DMS53 (cell line): ENCODE results near the gene ZBTB33.

ENCODE experiments used
- DNase-seq: peaks from one replicate; lab custom pipeline; 2025; lab: John Stamatoyannopoulos, UW

Gene ZBTB33

DNA sequence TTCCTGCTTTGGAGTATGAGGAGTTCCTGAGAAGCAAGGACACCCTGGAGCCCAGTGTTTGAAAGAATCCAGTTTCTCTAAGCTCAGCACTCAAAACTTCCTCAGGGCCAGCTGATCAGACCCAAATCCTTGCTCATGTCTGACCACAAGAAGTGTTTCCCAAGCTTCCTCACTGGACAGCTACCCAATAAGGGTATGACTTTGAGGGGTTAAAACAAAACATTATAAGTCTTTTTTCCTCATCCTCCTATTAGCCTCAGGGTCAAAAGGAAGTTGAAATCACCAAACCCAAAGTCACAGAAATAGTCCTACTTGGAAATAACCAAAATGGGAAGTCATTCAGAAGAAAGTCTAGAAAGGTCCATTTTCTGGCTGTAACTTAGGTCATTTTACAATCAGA lies 13.7 kb downstream of the ZBTB33 start:
- DNase-seq, result no peak

DNA sequence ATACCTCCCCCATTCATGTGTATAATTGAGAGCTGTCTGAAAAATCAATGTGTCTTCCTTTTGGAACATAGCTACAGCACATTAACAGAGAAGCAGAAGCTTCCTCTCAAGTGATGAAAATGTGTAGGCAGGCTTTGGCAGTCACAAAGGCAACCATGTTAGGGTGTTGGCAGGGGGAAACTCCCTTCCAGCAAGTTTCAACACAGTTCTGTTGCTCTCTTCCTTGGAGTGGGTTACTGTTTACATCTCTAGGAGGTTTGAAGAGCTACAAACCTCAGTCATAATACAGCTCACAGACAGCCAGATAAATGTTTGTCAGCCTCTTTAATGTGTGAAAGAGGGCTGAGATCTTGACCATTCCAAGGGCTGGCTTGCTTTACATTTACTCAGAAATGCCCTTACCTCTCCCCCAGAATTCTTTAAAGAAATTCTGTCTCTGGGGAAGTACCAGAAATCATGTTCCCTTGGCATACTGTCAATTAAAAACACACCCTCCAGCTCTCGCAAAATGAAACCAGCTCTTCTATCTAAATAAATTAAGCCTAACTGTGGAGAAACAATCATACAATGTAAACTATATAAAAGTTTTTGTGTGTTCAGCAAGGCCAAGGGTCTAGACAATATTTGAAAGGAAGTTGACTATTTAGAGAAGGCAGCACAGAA lies 18.9 kb downstream of the ZBTB33 start:
- DNase-seq, result no peak

DNA sequence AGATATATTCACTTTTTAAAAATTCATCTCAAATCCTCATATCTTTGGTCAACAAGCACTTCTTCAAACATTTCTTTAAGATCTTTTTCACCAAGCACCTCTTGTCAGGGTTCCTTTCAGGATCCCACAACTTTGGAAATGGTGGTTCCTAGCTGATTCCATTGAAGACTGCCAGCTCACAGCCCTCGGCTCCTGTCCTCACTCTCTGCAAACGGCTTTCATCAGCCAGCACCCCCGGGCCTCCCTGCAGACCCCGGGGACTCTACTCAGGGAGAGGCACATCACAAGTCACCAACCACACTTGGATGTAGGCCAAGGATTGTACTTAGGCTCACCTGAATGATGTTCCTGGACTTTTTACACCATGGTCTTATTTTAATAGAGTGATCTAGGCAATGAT lies 20.0 kb downstream of the ZBTB33 start:
- DNase-seq, result no peak

DNA sequence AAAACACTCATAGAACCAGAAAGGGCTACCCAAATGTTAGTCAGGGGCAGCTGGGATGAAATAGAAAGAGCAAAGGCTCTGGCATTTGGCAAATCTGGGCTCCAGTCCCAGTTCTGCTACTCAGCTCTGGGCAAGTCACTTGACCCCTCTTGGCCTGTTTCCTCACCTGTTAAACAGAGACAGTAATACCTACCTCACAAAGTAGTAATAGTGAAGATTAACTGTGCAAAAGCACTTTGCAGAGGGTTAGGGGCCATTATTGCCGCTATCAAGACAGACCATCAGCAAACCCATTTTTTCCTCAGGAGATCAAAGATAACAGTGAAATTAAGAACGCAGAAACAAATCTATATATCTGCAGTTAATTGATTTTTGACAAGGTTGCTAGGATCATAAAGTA lies 20.6 kb downstream of the ZBTB33 start:
- no peak for DNase-seq

DNA sequence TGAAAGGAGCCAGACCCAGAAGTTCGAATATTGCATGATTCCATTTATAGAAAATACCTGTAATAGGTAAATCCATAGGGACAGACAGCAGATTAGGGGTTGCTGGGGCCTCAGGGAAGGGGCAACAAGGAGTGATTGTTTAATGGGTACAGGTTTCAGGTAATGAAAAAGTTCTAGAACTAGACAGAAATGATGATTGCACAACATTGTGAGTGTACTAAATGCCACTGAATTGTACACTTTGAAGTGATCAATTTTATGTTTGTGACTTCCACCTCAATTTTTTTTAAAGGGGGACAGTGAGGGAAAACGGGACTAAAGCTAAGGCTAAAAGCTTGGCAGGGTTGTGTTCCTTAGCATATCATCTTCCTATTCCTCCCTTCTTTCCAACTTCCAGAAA lies 23.5 kb downstream of the ZBTB33 start:
- no peak for DNase-seq

DNA sequence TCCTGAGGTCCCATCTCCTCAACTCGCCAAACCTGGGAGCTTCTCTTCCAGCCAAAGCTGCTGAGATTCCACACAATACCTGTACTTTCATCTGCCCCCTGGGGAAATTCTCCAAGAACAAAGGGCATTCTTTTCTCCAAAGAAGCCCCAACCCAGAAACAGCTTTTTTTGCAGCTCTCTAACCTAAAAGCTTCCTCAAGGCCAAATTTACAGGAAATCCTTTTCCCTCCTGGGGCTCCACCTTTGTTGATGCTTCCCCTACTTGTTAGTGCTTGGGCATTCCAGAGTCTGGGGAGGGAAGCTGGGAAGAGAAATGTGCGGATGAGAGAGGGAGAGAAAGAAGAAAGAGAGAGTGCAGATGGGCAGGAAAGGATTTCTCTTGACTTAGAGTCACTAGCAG lies 24.3 kb downstream of the ZBTB33 start:
- DNase-seq, result no peak

DNA sequence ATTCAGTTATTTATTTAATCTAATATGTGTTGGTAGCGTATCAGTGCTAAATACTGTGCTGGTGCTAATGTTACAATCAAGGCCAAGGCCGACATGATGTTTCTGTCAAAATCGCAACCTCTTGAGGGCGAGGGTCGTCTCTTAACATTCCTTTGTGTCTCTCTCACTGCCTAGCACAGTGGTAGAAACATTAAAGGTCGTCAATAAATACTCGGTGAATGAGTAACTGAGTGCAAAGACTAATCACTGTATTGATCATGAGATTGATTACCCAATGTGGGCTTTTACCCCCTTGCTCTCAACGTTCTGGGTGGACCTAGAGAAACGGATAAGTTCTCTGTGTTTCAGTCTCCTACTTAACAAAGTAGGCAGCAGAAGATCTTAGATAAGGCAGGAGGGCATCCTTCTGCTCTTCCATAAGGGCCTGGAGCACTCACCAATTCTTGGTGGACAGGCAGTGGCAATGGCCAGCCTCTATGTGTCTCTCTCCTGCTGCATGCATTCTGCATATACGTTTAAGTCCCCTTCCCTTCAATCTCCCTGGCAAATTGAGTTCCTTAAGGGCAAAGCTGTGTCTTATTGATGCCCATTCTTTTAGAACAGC lies 30.5 kb downstream of the ZBTB33 start:
- no peak for DNase-seq

DNA sequence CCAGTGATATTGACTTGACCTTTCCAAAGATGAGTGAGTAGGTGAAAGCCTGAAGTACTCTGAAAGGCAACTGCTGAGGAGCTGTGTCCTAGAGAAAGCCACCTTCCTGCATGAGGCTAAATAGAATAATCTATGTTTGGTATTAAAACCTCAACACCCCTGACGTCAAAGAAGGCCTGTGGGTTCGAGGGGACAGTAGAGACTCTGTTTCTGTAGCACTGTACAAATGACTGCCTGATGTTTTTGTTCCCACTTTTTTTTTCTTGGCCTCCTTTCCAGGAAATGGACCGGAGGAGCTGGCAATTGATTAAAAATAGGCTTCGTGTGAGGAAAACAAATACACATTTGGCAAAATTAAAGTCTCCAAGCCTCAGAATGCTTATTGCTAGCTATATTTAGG lies 31.1 kb downstream of the ZBTB33 start:
- DNase-seq, result no peak

DNA sequence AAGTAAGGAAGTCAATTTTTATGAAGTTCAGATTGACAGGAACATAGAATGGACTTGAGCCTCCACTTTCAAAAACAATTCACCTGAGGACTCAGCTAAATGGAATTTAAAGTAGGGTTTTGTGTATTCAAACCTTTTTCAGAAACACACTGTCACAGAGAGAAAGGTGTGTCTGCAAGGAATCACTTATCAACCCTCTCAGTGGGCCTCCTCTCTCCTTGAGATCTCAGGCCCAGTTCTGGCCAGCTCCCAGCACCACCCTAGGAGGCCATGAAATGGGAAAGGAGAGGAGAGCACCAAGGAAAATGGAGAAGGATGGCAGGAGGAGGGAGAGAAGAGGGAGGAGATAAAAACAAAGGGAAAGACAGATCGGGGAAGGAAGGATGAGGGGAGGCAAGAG lies 32.1 kb downstream of the ZBTB33 start:
- DNase-seq, result no peak

DNA sequence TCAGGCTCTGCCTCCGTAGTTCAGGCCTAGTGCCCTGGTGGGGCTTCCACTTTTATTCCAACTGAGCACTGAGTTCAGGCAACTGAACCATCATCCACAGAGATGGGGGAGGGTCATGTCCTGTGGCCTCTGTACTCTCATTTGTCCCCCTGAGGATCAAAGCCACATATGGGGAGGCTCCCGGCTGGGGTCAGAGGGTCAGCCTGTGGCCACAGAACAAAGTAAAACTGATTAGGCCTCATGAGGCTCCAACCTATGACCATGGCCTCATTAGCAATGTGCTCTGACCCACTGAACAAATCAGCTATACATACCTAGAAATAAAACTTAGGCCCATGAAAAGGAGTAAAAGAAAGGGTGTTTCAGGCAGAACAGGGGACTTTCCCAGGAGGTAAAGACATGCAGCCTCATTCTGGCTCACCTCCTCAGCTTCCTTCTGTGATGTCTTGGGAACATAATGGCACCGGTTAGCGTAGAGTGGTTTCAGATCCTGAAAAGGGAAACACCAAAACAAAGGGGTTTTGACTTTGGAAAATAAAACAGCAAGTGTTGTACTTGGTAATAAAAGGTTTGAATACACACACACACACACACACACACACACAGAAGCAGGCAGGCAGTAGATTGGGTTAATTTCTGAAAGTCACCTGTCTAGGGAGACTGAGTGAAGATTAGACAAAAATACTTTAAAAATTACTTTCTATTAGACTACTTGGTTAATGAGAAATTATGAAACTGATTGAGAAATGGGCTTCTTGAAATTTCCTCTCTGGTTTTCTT lies 36.3 kb downstream of the ZBTB33 start:
- no peak for DNase-seq

DNA sequence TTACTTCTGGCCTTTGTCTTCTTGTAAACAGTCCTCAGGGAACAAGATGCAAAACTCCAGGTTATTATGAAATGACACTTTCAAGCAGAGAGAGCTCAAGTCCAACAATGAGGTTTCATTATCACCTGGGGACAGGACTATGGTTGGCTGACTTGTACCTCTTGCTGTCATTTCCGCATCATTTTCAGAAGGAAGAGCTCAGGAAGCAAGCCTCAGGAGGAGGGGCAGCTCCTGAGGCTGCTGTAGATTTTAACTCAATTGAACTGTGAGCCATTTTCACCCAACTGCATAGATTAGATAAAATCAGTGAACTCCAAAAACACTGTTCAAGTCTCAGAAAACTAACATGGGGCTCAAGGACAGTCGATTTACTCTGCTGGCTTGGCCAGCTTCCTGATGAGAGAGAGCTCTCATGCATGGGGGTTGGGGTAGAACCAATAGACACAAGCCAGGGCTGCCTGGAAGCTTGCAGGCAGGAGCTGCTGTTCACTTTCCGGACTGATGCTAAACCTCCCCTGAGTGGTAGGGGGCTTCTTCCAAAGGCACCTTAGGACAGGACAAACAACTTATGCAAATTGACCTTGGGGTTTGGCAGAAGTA lies 37.0 kb downstream of the ZBTB33 start:
- DNase-seq, result no peak

DNA sequence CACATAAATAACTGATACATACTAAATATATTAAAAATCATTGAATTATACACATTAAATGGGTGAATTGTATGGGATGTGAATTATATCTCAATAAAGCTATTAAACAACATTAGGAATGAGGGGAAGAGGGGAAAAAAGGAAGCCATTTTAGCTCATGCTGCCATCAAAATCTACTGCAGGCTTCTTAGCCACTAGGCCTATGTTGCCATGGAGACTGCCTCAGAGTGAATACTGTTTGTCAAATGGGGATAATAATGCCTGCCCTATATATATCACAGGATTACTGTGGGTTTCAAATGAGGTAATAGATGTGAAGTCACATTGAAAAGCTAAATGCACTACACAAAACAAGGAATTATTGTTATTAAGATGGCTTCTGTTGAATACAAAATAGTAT lies 39.5 kb downstream of the ZBTB33 start:
- DNase-seq, result peak; percentile 14

DNA sequence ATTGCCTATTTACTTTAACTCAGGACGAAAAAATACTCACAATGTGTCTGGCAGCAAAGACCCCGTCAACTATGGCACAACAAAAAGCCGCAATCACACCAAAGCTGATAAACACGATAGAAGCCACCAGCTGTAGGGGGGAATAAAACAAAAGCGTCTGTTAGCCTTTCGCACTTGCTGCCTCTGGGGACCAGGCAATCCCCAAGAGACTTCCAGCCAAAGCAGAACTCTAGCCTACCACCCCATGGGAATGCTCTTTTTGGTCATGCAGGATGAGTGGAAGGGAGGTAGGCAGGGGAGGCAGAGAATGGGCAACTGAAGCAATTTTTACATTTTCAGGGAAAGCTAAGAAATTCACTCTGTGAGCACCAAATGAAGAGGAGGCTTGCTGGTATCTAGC lies 40.6 kb downstream of the ZBTB33 start:
- no peak for DNase-seq

DNA sequence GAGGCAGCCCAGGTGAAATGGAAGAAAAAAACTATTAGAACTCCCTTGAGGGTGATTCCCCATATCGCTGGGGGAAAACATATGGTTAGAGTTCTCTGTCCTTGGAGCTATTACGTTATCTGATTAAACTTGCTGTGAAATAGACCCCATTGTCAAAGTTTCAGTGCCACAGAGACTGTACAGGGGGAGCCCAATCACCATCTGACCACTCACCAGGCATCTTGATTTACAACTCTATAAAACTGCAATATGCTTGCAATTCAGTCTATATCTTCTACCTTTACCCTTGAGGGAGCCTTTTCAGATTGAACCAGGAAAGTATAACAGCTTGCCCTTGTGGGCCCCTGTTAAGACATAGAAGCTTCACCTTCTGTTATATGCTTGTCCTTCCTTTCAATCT lies 42.4 kb downstream of the ZBTB33 start:
- no peak for DNase-seq

DNA sequence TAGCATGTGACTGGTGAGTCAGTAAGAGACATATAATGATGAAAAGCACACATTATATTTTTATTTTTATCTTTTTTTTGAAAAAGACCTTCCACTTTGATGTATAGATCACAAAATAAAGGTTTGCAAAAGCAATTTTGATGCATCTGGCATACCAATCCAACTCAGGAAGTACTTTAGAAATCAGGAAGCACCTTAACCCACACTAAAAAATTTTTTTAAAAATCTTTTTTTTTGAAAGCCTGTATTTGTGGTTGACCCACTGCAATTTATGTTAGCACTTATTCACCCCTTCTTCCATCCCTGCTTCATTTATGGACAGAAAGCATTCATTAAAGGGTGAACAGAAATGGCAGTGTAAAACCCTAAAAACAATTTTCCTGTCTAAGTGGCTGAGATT lies 44.0 kb downstream of the ZBTB33 start:
- DNase-seq, result no peak

DNA sequence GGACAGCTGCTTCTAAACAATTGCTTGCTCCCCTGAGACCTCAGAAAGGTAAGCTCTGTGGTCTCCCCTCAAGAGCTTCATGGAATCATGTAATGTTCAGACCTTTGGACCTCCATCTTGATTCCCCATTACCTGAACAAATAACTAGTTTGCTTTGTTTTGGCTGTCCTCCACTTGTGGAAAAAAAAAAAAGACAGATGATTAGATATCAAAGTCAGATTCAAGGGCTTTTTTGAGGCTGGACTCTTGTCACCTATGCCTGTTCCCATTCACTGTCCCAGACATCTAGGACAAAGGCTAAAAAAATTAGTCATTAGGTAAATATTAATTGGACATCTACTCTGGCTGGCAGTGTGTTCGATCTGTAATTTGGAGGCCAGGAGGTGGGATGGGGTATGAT lies 47.3 kb downstream of the ZBTB33 start:
- no peak for DNase-seq

DNA sequence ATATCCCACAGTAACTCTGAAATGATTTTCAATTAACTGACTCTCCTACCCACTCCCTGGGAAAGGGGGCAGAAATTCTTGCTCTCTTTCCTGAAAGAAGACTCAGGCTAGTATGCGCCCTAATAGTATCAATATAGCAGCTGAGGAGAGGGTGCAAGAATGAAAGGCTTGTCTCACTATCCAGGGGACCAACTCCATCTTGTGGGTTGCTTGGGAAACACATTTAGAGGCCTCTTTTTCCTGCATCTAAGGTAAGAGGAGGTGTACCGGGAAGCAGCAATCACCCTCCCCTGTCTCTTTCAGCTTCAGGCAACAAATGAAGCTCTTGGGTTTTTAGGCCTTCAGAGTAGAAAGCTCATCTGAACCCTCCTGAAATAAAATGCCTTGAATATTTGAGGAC lies 49.3 kb downstream of the ZBTB33 start:
- DNase-seq, result peak; percentile 36

DNA sequence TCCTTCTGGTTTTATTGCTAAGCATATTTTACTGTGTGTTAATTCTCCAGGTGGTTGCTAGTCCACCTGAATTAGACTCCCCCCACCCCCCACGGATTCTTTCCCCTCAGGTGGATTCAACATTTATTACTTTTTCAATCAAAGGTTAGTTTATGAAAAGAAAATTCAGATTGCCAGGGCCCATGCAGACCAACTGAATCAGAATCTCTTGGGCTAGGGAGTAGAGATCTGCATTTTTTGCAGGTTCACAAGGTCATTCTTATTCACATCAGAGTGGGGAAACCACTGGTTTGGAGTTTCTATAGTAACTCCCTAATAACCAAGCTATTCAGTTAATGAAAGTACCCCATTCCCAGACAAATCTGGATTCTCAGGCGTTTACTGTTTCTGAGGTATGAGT lies 50.9 kb downstream of the ZBTB33 start:
- DNase-seq, result no peak

DNA sequence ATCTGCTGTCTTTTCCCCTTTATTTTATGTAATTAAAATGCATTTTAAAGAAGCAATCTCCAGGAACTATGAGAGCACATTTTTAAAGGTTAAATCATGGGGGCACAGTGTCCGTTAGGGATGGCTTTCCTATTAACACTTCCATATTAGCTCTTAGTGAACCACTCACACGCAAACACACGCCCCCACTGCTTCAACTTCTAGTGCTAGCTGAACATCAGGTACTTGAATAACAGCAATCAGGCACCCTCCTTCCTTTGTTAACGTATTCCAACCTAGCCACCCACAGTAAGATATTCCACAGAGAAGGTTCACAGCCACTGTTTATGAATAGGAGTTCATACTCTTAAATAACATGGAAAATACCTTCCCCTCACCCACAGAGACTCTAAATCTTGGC lies 51.3 kb downstream of the ZBTB33 start:
- DNase-seq, result no peak

DNA sequence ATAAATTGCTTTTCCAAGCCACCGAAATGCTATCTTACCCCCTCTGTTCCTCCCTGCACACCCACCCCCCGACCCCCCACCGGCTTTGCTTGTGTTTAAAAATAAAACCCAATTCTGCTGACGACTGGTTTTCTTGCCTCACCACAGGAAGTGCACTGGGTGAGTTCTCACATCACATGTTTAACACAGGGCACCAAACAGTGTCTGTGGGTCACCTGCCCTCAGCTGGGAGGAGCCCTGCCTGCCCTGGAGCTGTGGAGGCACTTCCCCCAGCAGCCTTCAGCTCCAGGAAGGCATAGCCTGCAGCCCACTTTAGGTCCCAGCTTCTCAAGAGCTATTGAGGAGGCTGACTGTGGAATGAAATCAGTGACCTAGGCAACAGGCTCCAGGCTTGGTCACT lies 51.8 kb downstream of the ZBTB33 start:
- DNase-seq, result peak; percentile 49

DNA sequence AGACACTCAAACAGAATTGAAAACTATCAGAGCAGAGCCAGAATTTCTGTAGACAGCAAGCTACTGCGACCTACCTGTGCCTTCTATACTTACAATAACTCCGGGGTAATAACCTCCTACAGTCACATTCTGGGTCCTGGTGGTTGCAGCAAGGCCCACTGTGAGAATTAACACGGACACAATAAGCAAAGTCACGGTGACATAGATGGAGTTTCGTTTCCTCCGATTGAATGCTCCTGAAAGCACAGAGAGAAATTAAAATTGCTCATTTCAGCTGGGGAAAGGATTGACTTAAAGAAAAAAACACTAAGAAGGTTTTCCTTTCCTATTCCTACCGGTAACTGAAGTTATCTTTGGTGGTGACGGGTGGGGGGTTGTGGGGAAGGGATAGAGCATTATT lies 53.6 kb downstream of the ZBTB33 start:
- no peak for DNase-seq

DNA sequence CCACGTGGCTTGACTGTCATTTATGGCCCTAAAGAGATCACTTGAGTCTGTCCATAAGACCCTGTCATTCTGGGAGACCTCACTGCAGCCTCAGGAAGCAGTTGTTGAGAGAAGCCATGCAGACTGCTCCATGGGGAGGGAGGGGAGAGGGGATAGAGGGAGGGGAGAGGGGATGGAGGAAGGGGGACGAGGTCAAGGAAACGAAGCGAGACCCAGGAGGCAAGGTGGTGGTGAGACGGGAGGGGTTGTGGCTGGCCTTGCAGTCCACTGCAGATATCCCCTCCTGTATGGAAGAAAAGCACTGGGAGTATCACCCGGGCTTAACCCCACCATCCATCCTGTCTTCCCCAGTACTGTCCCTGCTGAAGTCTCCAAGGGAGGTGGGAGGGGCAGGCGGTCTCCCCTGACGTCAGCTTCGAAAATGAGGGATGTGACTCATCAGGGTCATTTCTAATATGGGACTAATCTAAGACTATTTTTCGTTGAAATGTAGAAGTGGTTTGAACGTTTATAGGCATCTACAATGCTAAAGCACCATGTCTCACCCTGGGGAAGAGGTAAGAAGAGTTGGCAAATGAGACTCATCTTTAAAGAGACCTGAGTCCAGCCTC lies 55.0 kb downstream of the ZBTB33 start:
- peak; percentile 45 for DNase-seq

DNA sequence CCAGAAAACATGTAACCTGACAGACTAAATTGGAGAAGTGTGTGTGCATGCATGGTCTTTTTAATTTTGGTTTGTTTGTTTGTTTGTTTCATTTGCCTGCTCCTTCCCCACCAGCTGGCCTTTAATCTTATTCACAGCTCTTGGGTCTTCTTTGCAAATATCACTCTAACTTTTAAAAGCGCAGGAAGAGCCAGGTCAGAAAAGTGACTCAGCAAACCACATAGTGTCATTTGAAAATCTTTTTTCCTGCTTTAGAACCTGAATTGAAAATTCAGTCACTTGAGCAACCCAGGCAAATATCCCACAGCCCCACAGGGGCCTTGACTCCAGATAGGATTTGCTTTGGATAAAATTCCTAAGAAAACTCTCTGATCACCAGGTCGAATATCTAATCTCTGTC lies 56.0 kb downstream of the ZBTB33 start:
- no peak for DNase-seq
